Liver (tissue), 3 donors: ENCODE results near the gene DIP2A.

Experiments used
- ATF3 ChIP-seq: IDR thresholded peaks from 2 replicates; pipeline ENCODE4 v1.6.1; 2016; ENCODE audit warnings: antibody characterized with exemption
- CTCF ChIP-seq: fragments of 150-350 bp; IDR thresholded peaks from 2 replicates; pipeline ENCODE4 v1.5.1; 2017; ENCODE audit warnings: improper control_type of control experiment, low read depth, low read length; ENCODE audit not compliant: missing input control
- EGR1 ChIP-seq, 2 donors: IDR thresholded peaks; 2 replicates each; pipeline ENCODE4 v1.6.1; 2016 to 2018; ENCODE audit warnings: antibody characterized with exemption in 2 of 2, low read depth in 2 of 2
- FOXA1 ChIP-seq: IDR thresholded peaks from 2 replicates; pipeline ENCODE4 v1.6.1; 2016; ENCODE audit warnings: antibody characterized with exemption
- RAD21 ChIP-seq, 2 donors: IDR thresholded peaks; 2 replicates each; pipeline ENCODE4 v1.6.1; 2016; ENCODE audit warnings: antibody characterized with exemption in 2 of 2, mild to moderate bottlenecking in 2 of 2
- SP1 ChIP-seq: IDR thresholded peaks from 2 replicates; pipeline ENCODE4 v1.6.1; 2018; ENCODE audit warnings: antibody characterized with exemption, mild to moderate bottlenecking
- TAF1 ChIP-seq: conservative IDR thresholded peaks from 2 replicates; pipeline ENCODE4 v1.6.1; 2016; ENCODE audit warnings: antibody characterized with exemption, mild to moderate bottlenecking
- TF ChIP-seq, protein P1 (sequence below): IDR thresholded peaks from 2 replicates; pipeline ENCODE4 v1.6.1; 2016; ENCODE audit warnings: antibody characterized with exemption, mild to moderate bottlenecking
- donor health status: healthy.
- donor health status: healthy.

GRCh38 chr21:46504666-46505065 lies 46.0 kb downstream of the DIP2A start:
- TF ChIP-seq CTCF (no peak), SP1 (no peak), TAF1 (no peak), RAD21 (IDR thresholded peaks at IDR 0.05) (no peak), FOXA1 (no peak), ATF3 (no peak), EGR1 (IDR thresholded peaks at IDR 0.05; ENCODE audit: low read depth in 2 of 2) (no peak)
- TF ChIP-seq, protein P1, sequence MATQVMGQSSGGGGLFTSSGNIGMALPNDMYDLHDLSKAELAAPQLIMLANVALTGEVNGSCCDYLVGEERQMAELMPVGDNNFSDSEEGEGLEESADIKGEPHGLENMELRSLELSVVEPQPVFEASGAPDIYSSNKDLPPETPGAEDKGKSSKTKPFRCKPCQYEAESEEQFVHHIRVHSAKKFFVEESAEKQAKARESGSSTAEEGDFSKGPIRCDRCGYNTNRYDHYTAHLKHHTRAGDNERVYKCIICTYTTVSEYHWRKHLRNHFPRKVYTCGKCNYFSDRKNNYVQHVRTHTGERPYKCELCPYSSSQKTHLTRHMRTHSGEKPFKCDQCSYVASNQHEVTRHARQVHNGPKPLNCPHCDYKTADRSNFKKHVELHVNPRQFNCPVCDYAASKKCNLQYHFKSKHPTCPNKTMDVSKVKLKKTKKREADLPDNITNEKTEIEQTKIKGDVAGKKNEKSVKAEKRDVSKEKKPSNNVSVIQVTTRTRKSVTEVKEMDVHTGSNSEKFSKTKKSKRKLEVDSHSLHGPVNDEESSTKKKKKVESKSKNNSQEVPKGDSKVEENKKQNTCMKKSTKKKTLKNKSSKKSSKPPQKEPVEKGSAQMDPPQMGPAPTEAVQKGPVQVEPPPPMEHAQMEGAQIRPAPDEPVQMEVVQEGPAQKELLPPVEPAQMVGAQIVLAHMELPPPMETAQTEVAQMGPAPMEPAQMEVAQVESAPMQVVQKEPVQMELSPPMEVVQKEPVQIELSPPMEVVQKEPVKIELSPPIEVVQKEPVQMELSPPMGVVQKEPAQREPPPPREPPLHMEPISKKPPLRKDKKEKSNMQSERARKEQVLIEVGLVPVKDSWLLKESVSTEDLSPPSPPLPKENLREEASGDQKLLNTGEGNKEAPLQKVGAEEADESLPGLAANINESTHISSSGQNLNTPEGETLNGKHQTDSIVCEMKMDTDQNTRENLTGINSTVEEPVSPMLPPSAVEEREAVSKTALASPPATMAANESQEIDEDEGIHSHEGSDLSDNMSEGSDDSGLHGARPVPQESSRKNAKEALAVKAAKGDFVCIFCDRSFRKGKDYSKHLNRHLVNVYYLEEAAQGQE, result no peak
